ENCODE measurements around the gene ATP8A2. TPM values are rescaled to one million over a fixed set of nuclear protein-coding genes. Genes with fewer than 3 reads are reported as not detected.

ATP8A2 gene
- total RNA-seq, 2 experiments from 2014 or later: not detected

DNA sequence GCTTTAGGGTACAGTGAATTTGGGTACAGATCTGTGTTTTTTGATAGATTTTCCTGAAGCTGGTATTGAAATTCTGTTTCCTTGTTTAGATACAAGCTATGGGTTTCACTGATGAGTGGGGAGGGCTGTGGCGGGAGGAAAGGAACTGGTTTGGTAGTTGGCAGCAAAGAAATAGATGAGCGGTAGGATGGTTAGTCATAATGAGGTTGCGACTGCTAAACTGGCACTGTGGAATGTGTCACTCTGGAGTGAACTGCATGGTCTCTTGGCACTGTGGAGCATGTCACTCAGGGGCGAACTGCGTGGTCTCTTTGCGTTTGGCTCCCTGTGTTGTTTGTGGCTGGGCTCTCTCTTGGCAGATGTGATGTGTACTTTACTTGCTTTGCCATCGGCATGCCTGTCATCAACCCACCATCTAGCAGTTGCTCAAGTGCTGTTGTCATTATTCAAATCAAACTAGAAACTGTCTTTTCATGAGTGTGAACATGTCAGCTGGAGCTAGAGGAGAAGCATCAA is 82.1 kb downstream of the ATP8A2 start:
- Histone ChIP-seq H3K9me3 (ENCODE audit: low read length) (no peaks in the 10 kb centered on the region), H3K4me3 (ENCODE audit: low read depth, low read length, poor library complexity, severe bottlenecking) (no peak overlapping the region), H3K4me1 (ENCODE audit: insufficient read depth, low read length, poor library complexity, severe bottlenecking) (no peaks in the 10 kb centered on the region), H2AFZ (ENCODE audit: low read length) (no peak overlapping the region), H3K4me2 (ENCODE audit: low read length) (no peak overlapping the region), H3K36me3 (ENCODE audit: insufficient read depth, low read length) (no peaks in the 10 kb centered on the region), H3K27ac (ENCODE audit: low read depth, low read length, poor library complexity, severe bottlenecking) (no peak overlapping the region), H4K20me1 (ENCODE audit: insufficient read depth, low read length) (no peaks in the 10 kb centered on the region), H3K79me2 (ENCODE audit: insufficient read depth, low read depth, low read length) (no peaks in the 10 kb centered on the region), H3K9me2 (ENCODE audit: insufficient read depth, low read length) (no peaks in the 10 kb centered on the region)
- no peak for TF ChIP-seq EZH2phosphoT487 (IDR thresholded peaks at IDR 0.05; ENCODE audit: borderline replicate concordance, low read depth, low read length)
- TF ChIP-seq, protein P1, sequence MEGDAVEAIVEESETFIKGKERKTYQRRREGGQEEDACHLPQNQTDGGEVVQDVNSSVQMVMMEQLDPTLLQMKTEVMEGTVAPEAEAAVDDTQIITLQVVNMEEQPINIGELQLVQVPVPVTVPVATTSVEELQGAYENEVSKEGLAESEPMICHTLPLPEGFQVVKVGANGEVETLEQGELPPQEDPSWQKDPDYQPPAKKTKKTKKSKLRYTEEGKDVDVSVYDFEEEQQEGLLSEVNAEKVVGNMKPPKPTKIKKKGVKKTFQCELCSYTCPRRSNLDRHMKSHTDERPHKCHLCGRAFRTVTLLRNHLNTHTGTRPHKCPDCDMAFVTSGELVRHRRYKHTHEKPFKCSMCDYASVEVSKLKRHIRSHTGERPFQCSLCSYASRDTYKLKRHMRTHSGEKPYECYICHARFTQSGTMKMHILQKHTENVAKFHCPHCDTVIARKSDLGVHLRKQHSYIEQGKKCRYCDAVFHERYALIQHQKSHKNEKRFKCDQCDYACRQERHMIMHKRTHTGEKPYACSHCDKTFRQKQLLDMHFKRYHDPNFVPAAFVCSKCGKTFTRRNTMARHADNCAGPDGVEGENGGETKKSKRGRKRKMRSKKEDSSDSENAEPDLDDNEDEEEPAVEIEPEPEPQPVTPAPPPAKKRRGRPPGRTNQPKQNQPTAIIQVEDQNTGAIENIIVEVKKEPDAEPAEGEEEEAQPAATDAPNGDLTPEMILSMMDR (conservative IDR thresholded peaks at IDR 0.05; ENCODE audit: low read length): no peak
- CTCF ChIA-PET (ENCODE audit: unreplicated experiment): interaction anchor here (0.6 kb wide), 1 partner anchor 555 kb away, joined by 10 read pairs; no protein-coding TSS in a partner anchor
- intact Hi-C loops (cut with micrococcal nuclease; ENCODE audit: unreplicated experiment): no loop called here
- no TSS peak for BruUV-seq (replicated peaks)
- POLR2A ChIA-PET: no interaction called here
- DNase-seq (ENCODE audit: low spot score): no peak

GRCh38 chr13:25455146-25455545 is 83.4 kb downstream of the ATP8A2 start:
- intact Hi-C loops (cut with micrococcal nuclease; ENCODE audit: unreplicated experiment): no loop called here
- POLR2A ChIA-PET: interaction anchor here (0.6 kb wide), 1 partner anchor 79 kb away, joined by 3 read pairs; no protein-coding TSS in a partner anchor

DNA sequence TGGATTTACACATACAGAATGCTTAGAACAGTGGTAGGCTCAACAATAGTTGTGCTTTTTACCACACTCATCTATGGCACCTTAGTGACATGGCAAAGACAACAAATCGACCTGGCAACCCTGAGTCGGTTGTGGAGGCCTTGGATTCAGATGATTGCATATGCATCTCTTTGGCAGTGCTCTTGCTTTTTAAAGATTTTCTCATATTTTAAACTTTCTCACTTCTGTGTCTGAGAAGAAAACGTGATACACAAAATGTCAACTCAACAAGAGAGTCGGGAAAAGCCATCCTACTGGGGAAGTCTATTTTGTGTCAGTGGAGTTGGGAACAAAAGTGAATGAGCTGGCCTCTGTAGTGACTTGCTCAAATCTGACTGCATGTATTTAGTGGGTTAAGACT is 85.8 kb downstream of the ATP8A2 start:
- H3K9me3 ChIP-seq (ENCODE audit: low read length): no peaks in the 10 kb centered on the region

More at GRCh38 chr13:25455146-25455545, 83.4 kb downstream of the ATP8A2 start:
- H3K4me1 ChIP-seq (ENCODE audit: insufficient read depth, low read length, poor library complexity, severe bottlenecking): no peaks in the 10 kb centered on the region
- no peak overlapping the region for H3K27ac ChIP-seq (ENCODE audit: low read depth, low read length, poor library complexity, severe bottlenecking)
- H3K4me2 ChIP-seq (ENCODE audit: low read length): no peak overlapping the region
- TF ChIP-seq, protein P1 (conservative IDR thresholded peaks at IDR 0.05; ENCODE audit: low read length): no peak
- no peak for TF ChIP-seq EZH2phosphoT487 (IDR thresholded peaks at IDR 0.05; ENCODE audit: borderline replicate concordance, low read depth, low read length)
- no peaks in the 10 kb centered on the region for H3K9me3 ChIP-seq (ENCODE audit: low read length)
- CTCF ChIA-PET (ENCODE audit: unreplicated experiment): no interaction called here
- H3K36me3 ChIP-seq (ENCODE audit: insufficient read depth, low read length): no peaks in the 10 kb centered on the region
- no peak overlapping the region for H2AFZ ChIP-seq (ENCODE audit: low read length)
- H3K9me2 ChIP-seq (ENCODE audit: insufficient read depth, low read length): no peaks in the 10 kb centered on the region
- H3K79me2 ChIP-seq (ENCODE audit: insufficient read depth, low read depth, low read length): no peaks in the 10 kb centered on the region
- no peak for DNase-seq (ENCODE audit: low spot score)
- BruUV-seq (replicated peaks): no TSS peak
- H3K4me3 ChIP-seq (ENCODE audit: low read depth, low read length, poor library complexity, severe bottlenecking): no peak overlapping the region
- H4K20me1 ChIP-seq (ENCODE audit: insufficient read depth, low read length): no peaks in the 10 kb centered on the region

More for the DNA sequence above, 85.8 kb downstream of the ATP8A2 start:
- H3K27ac ChIP-seq (ENCODE audit: low read depth, low read length, poor library complexity, severe bottlenecking): no peak overlapping the region
- no TSS peak for BruUV-seq (replicated peaks)
- DNase-seq (ENCODE audit: low spot score): no peak
- H3K4me3 ChIP-seq (ENCODE audit: low read depth, low read length, poor library complexity, severe bottlenecking): no peak overlapping the region
- no peaks in the 10 kb centered on the region for H3K9me2 ChIP-seq (ENCODE audit: insufficient read depth, low read length)
- H3K4me1 ChIP-seq (ENCODE audit: insufficient read depth, low read length, poor library complexity, severe bottlenecking): no peaks in the 10 kb centered on the region
- POLR2A ChIA-PET: interaction anchor here (0.7 kb wide), 1 partner anchor 1368 kb away, joined by 3 read pairs; no protein-coding TSS in a partner anchor
- no peaks in the 10 kb centered on the region for H4K20me1 ChIP-seq (ENCODE audit: insufficient read depth, low read length)
- TF ChIP-seq, protein P1 (conservative IDR thresholded peaks at IDR 0.05; ENCODE audit: low read length): no peak
- TF ChIP-seq EZH2phosphoT487 (IDR thresholded peaks at IDR 0.05; ENCODE audit: borderline replicate concordance, low read depth, low read length): no peak
- H2AFZ ChIP-seq (ENCODE audit: low read length): no peak overlapping the region
- intact Hi-C loops (cut with micrococcal nuclease; ENCODE audit: unreplicated experiment): no loop called here
- H3K4me2 ChIP-seq (ENCODE audit: low read length): no peak overlapping the region
- no peaks in the 10 kb centered on the region for H3K36me3 ChIP-seq (ENCODE audit: insufficient read depth, low read length)
- CTCF ChIA-PET (ENCODE audit: unreplicated experiment): no interaction called here
- no peaks in the 10 kb centered on the region for H3K79me2 ChIP-seq (ENCODE audit: insufficient read depth, low read depth, low read length)

Data from OCI-LY7 (cell line).